ENCODE data around the gene ZNF615.

DNA sequence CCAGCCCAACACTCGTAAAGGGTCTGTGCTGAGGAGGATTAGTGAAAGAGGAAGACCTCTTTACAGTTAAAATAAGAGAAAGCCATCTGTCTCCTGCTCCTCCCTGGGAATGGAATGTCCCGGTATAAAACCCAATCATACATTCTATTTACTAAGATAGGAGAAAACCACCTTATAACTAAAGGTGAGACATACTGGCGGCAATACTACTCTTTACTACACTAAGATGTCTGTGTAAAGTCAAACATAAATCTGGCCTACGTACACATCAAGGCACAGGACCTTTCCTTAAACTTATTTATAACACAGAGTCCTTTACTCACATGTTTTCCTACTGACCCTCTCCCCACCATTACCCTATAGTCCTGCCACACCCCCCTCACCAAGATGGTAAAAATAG lies 24.6 kb downstream of the ZNF615 start:
- TF ChIP-seq, protein P1, sequence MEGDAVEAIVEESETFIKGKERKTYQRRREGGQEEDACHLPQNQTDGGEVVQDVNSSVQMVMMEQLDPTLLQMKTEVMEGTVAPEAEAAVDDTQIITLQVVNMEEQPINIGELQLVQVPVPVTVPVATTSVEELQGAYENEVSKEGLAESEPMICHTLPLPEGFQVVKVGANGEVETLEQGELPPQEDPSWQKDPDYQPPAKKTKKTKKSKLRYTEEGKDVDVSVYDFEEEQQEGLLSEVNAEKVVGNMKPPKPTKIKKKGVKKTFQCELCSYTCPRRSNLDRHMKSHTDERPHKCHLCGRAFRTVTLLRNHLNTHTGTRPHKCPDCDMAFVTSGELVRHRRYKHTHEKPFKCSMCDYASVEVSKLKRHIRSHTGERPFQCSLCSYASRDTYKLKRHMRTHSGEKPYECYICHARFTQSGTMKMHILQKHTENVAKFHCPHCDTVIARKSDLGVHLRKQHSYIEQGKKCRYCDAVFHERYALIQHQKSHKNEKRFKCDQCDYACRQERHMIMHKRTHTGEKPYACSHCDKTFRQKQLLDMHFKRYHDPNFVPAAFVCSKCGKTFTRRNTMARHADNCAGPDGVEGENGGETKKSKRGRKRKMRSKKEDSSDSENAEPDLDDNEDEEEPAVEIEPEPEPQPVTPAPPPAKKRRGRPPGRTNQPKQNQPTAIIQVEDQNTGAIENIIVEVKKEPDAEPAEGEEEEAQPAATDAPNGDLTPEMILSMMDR (IDR thresholded peaks at IDR 0.05; ENCODE audit: low read depth, low read length), result no peak
- no peak for TF ChIP-seq EZH2phosphoT487 (IDR thresholded peaks at IDR 0.05; ENCODE audit: low read depth)

Data from OCI-LY3 (cell line).